ENCODE data around the gene ENTPD1.

ENTPD1 gene

DNA sequence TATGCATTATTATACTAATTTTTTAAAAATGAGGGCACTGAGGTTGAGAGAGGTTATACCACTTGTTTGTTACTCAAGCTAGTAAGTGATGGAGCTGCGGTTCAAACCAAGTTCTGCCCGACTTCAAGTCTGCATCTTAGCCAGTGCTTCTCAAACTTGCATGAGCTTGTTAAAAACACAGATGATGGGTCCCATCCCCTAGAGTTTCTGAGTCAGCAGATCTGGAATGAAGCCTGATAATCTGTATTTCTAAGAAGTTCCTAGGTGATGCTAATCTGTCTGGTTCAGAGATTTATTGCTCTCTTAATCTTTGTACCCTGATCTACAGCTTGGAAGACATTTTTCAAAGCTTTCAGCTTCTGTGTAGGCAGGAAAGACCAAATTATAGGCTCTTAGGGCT lies 84.2 kb downstream of the ENTPD1 start:
- H3K9me3 Mint-ChIP-seq, result no peaks in the 10 kb centered on the region
- peaks cover 3% of the 10 kb centered on the region for H3K27me3 Mint-ChIP-seq (ENCODE audit: low read depth)
- TF ChIP-seq, protein P1, sequence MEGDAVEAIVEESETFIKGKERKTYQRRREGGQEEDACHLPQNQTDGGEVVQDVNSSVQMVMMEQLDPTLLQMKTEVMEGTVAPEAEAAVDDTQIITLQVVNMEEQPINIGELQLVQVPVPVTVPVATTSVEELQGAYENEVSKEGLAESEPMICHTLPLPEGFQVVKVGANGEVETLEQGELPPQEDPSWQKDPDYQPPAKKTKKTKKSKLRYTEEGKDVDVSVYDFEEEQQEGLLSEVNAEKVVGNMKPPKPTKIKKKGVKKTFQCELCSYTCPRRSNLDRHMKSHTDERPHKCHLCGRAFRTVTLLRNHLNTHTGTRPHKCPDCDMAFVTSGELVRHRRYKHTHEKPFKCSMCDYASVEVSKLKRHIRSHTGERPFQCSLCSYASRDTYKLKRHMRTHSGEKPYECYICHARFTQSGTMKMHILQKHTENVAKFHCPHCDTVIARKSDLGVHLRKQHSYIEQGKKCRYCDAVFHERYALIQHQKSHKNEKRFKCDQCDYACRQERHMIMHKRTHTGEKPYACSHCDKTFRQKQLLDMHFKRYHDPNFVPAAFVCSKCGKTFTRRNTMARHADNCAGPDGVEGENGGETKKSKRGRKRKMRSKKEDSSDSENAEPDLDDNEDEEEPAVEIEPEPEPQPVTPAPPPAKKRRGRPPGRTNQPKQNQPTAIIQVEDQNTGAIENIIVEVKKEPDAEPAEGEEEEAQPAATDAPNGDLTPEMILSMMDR (IDR thresholded peaks at IDR 0.05; ENCODE audit: unreplicated experiment in 3 of 3), result no peak
- no peak overlapping the region for H3K4me3 Mint-ChIP-seq
- peaks cover 14% of the 10 kb centered on the region for H3K4me1 Mint-ChIP-seq
- H3K36me3 Mint-ChIP-seq (ENCODE audit: low read depth), result no peaks in the 10 kb centered on the region
- peak overlapping the region in 2 of 3 experiments; percentile 40 to 68 for H3K27ac Mint-ChIP-seq

DNA sequence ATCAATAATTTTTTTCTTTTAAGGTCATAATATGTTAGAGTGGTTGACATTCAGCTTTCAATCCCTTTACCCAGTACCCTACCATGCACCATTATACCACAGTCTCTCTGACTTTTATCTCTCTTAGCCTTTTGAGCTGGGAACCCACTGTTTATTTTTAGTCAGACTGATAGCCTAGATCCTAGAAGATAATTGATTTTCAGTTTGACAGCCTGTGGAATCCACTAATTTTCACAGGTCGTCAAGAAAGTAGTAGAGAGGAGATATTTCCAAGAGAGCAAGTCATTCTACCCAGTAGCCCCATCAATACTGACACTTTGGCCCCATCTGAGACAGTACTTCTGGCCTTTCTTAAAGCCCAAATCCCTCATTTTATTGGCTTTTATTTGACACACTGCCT lies 84.7 kb downstream of the ENTPD1 start:
- H3K27ac Mint-ChIP-seq, result peak overlapping the region in 2 of 3 experiments; percentile 40 to 68
- TF ChIP-seq, protein P1 (IDR thresholded peaks at IDR 0.05; ENCODE audit: unreplicated experiment in 3 of 3), result no peak
- no peaks in the 10 kb centered on the region for H3K36me3 Mint-ChIP-seq (ENCODE audit: low read depth)
- no peak overlapping the region for H3K4me3 Mint-ChIP-seq
- H3K4me1 Mint-ChIP-seq, result peaks cover 14% of the 10 kb centered on the region
- H3K9me3 Mint-ChIP-seq, result no peaks in the 10 kb centered on the region
- H3K27me3 Mint-ChIP-seq (ENCODE audit: low read depth), result peaks cover 3% of the 10 kb centered on the region

DNA sequence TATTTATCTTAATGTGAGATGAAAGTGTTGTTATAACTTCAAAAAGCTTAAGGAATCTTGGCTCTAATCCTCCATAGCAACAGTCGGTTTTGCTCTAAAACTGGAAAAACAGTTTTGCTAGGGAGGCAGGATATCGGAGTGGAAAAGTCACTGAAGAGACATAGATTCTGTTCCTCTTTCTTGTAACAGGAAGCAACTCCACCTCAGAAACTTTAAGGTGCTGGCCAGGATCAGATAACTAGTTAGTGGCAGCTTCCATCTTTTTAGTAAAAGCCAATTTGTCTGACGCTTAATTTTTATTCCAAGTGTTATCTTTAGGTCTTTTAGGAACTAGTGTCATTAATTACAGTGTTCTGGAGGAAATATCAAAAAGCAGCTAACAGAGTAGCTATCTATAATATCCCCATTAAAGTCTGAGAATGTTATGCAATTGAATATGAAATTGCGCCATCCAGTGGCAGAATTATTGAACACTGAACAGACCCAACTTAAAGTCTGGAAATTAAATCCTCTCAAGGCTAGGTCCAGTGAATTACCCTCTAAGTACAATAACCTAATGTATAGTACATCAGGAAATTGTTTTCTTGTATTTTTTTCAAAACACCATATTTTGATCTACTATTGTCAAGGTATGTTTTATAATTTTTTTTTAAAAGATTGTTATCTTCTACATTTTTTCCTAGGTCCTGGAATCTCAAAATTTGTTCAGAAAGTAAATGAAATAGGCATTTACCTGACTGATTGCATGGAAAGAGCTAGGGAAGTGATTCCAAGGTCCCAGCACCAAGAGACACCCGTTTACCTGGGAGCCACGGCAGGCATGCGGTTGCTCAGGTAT lies 85.9 kb downstream of the ENTPD1 start:
- peaks cover 3% of the 10 kb centered on the region for H3K27me3 Mint-ChIP-seq (ENCODE audit: low read depth)
- H3K4me1 Mint-ChIP-seq, result peaks cover 14% of the 10 kb centered on the region
- TF ChIP-seq, protein P1 (IDR thresholded peaks at IDR 0.05; ENCODE audit: unreplicated experiment in 3 of 3), result peak; percentile 58 to 70 (median 63)
- no peaks in the 10 kb centered on the region for H3K36me3 Mint-ChIP-seq (ENCODE audit: low read depth)
- peak overlapping the region; percentile 70 to 92 (median 91) for H3K27ac Mint-ChIP-seq
- no peak overlapping the region for H3K4me3 Mint-ChIP-seq
- H3K9me3 Mint-ChIP-seq, result no peaks in the 10 kb centered on the region

DNA sequence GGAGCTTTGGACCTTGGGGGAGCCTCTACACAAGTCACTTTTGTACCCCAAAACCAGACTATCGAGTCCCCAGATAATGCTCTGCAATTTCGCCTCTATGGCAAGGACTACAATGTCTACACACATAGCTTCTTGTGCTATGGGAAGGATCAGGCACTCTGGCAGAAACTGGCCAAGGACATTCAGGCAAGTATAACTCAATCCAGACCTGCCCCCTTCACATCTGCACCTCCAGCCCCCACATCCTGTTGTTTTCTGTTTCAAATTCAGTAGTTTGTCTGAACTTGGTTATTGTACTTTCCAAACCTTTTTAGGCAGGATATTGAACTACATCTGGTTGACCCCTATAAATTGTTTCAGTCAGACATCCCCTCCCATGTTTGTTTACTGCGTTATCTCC lies 89.4 kb downstream of the ENTPD1 start:
- Mint-ChIP-seq H3K27ac (peak overlapping the region; percentile 23 to 60 (median 53)), H3K27me3 (ENCODE audit: low read depth) (peaks cover 3% of the 10 kb centered on the region), H3K9me3 (no peaks in the 10 kb centered on the region), H3K4me1 (peaks cover 13% of the 10 kb centered on the region), H3K4me3 (no peak overlapping the region), H3K36me3 (ENCODE audit: low read depth) (no peaks in the 10 kb centered on the region)
- TF ChIP-seq, protein P1 (IDR thresholded peaks at IDR 0.05; ENCODE audit: unreplicated experiment in 3 of 3), result no peak

DNA sequence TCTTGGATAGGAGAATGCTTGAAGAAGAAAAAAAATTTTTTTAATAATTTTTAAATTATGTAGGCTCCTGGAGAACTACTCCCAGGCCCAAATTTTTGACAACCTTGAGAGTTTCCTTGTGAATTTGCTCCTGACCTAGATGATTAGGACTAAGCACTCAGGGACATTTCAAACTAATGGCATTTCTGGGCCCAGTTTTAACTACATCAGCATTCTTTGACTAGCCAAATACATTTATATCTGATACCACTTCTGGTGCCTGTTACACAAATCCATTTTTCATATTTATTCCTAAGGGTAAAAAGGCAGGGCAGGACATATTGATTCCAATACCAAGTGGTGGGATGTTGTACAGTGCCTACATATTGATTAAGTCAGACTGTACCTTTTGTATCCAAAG lies 91.0 kb downstream of the ENTPD1 start:
- Mint-ChIP-seq H3K9me3 (no peaks in the 10 kb centered on the region), H3K27ac (no peak overlapping the region), H3K4me1 (peaks cover under 1% of the 10 kb centered on the region), H3K4me3 (no peak overlapping the region), H3K36me3 (ENCODE audit: low read depth) (no peaks in the 10 kb centered on the region), H3K27me3 (ENCODE audit: low read depth) (peaks cover 3% of the 10 kb centered on the region)
- TF ChIP-seq, protein P1 (IDR thresholded peaks at IDR 0.05; ENCODE audit: unreplicated experiment in 3 of 3), result no peak

DNA sequence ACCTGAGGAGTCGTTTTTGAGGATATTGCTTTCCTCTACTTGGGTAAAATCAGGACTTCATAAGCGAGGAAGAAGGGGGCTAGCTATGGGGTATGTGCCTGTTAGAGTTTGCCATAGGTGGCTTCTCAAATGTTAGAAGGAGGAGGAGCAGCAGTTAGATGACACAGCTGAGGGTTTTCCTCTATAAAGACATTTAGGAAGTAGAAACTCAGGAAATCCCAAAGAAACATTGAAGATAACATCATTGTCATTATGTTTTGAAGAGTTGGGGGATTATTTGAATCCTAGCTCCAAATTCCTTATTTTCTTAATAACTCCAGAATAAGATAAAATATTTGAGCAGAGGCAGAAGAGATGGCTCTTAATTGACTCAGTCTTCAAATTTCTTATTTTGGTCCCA lies 92.9 kb downstream of the ENTPD1 start:
- Mint-ChIP-seq H3K36me3 (ENCODE audit: low read depth) (no peaks in the 10 kb centered on the region), H3K27ac (no peak overlapping the region), H3K9me3 (no peaks in the 10 kb centered on the region), H3K27me3 (ENCODE audit: low read depth) (peaks cover 3% of the 10 kb centered on the region), H3K4me1 (no peaks in the 10 kb centered on the region), H3K4me3 (no peak overlapping the region)
- TF ChIP-seq, protein P1 (IDR thresholded peaks at IDR 0.05; ENCODE audit: unreplicated experiment in 3 of 3), result no peak

Measured in nephron (organoid).